Muscle layer of duodenum (tissue), 2 donors: ENCODE data around the gene NUDC.

Source experiments
- H3K27ac ChIP-seq: one replicate; pipeline ENCODE4 v1.7.0; 2013; ENCODE audit warnings: mild to moderate bottlenecking, low read length
- H3K27me3 ChIP-seq: one replicate; pipeline ENCODE4 v1.7.0; 2013; ENCODE audit warnings: low read depth, mild to moderate bottlenecking, control low read depth, low read length
- H3K36me3 ChIP-seq, 2 donors: one replicate each; pipeline ENCODE4 v1.7.0; 2013; ENCODE audit warnings: low read length in 2 of 2, control low read depth in 1 of 2, mild to moderate bottlenecking in 1 of 2; ENCODE audit not compliant: insufficient read depth in 2 of 2, control insufficient read depth in 1 of 2
- H3K4me1 ChIP-seq, 2 donors: one replicate each; pipeline ENCODE4 v1.7.0; 2013; ENCODE audit warnings: low read length in 2 of 2, mild to moderate bottlenecking in 2 of 2, control low read depth in 1 of 2, moderate library complexity in 1 of 2; ENCODE audit not compliant: insufficient read depth in 2 of 2, control insufficient read depth in 1 of 2
- H3K4me3 ChIP-seq, 2 donors: one replicate each; pipeline ENCODE4 v1.7.0; 2013; ENCODE audit warnings: low read length in 2 of 2, low read depth in 1 of 2, mild to moderate bottlenecking in 1 of 2
- H3K9me3 ChIP-seq, 2 donors: one replicate each; pipeline ENCODE4 v1.7.0; 2013; ENCODE audit warnings: low read length in 2 of 2, control low read depth in 1 of 2, mild to moderate bottlenecking in 1 of 2; ENCODE audit not compliant: control insufficient read depth in 1 of 2
- donor health status: healthy.

The NUDC gene

GRCh38 chr1:26890467-26890796, 31.1 kb upstream of the NUDC start:
- H3K4me1 ChIP-seq: peaks cover 12 to 19% of the 10 kb centered on the region in 2 donors
- peaks cover 37 to 68% of the 10 kb centered on the region in 2 donors for H3K36me3 ChIP-seq
- peak overlapping the region; percentile 84 to 97 for H3K4me3 ChIP-seq

GRCh38 chr1:26894263-26894662, 27.3 kb upstream of the NUDC start:
- Histone ChIP-seq H3K4me1 (peaks cover 10 to 19% of the 10 kb centered on the region in 2 donors), H3K4me3 (no peak overlapping the region), H3K27me3 (no peaks in the 10 kb centered on the region), H3K27ac (no peak overlapping the region), H3K9me3 (no peaks in the 10 kb centered on the region), H3K36me3 (peaks cover 30 to 56% of the 10 kb centered on the region in 2 donors)

More at GRCh38 chr1:26890467-26890796, 31.1 kb upstream of the NUDC start:
- Histone ChIP-seq H3K27ac (peak overlapping the region; percentile 92), H3K27me3 (no peaks in the 10 kb centered on the region), H3K9me3 (no peaks in the 10 kb centered on the region)

GRCh38 chr1:26897351-26897750, 24.2 kb upstream of the NUDC start:
- no peak overlapping the region for H3K27ac ChIP-seq
- H3K4me1 ChIP-seq: peaks cover 8 to 20% of the 10 kb centered on the region in 2 donors
- no peaks in the 10 kb centered on the region for H3K27me3 ChIP-seq
- H3K9me3 ChIP-seq: no peaks in the 10 kb centered on the region
- H3K36me3 ChIP-seq: peaks cover 26 to 56% of the 10 kb centered on the region in 2 donors
- H3K4me3 ChIP-seq: no peak overlapping the region

GRCh38 chr1:26900001-26900814, 21.3 kb upstream of the NUDC start, which contains the start of gene GPATCH3:
GPATCH3 (minus strand) TSS chr1:26900467; CDS start chr1:26900442, 25 bp downstream.
- Histone ChIP-seq H3K36me3 (peaks cover 14 to 27% of the 10 kb centered on the region in 2 donors), H3K9me3 (no peaks in the 10 kb centered on the region), H3K4me3 (peak within 1 kb of the TSS; percentile 88 to 100), H3K27me3 (no peaks in the 10 kb centered on the region), H3K4me1 (peaks cover 8 to 20% of the 10 kb centered on the region in 2 donors), H3K27ac (peak within 1 kb of the TSS; percentile 93)

GRCh38 chr1:26900815-26901511, 20.6 kb upstream of the NUDC start:
- H3K4me3 ChIP-seq: peak overlapping the region; percentile 88 to 100
- H3K9me3 ChIP-seq: no peaks in the 10 kb centered on the region
- H3K27me3 ChIP-seq: no peaks in the 10 kb centered on the region
- peaks cover 8 to 20% of the 10 kb centered on the region in 2 donors for H3K4me1 ChIP-seq
- peaks cover 11 to 20% of the 10 kb centered on the region in 2 donors for H3K36me3 ChIP-seq
- H3K27ac ChIP-seq: peak overlapping the region; percentile 93

GRCh38 chr1:26907071-26907917, 14.2 kb upstream of the NUDC start:
- no peaks in the 10 kb centered on the region for H3K9me3 ChIP-seq
- no peak overlapping the region for H3K27ac ChIP-seq
- H3K4me1 ChIP-seq: no peaks in the 10 kb centered on the region
- no peaks in the 10 kb centered on the region for H3K27me3 ChIP-seq
- H3K36me3 ChIP-seq: no peaks in the 10 kb centered on the region
- no peak overlapping the region for H3K4me3 ChIP-seq

- H3K4me3 ChIP-seq: no peak overlapping the region
- H3K36me3 ChIP-seq: no peaks in the 10 kb centered on the region
- H3K4me1 ChIP-seq: no peaks in the 10 kb centered on the region
- no peak overlapping the region for H3K27ac ChIP-seq
- H3K9me3 ChIP-seq: no peaks in the 10 kb centered on the region
- no peaks in the 10 kb centered on the region for H3K27me3 ChIP-seq
These were observed 11.6 kb upstream of the NUDC start for GRCh38 chr1:26909951-26910342.

- H3K27me3 ChIP-seq: no peaks in the 10 kb centered on the region
- H3K9me3 ChIP-seq: no peaks in the 10 kb centered on the region
- H3K4me1 ChIP-seq: no peaks in the 10 kb centered on the region
- no peak overlapping the region for H3K4me3 ChIP-seq
- no peaks in the 10 kb centered on the region for H3K36me3 ChIP-seq
- no peak overlapping the region for H3K27ac ChIP-seq
These were observed 11.0 kb upstream of the NUDC start for GRCh38 chr1:26910343-26911160.

- Histone ChIP-seq H3K27me3 (no peaks in the 10 kb centered on the region), H3K36me3 (no peaks in the 10 kb centered on the region), H3K4me1 (no peaks in the 10 kb centered on the region), H3K27ac (no peak overlapping the region), H3K9me3 (no peaks in the 10 kb centered on the region), H3K4me3 (peak overlapping the region in 1 of 2 donors; percentile 66)
These were observed 10.0 kb upstream of the NUDC start for GRCh38 chr1:26911399-26912146.

- H3K27ac ChIP-seq: peak overlapping the region; percentile 65
- H3K4me3 ChIP-seq: peak overlapping the region in 1 of 2 donors; percentile 66
- no peaks in the 10 kb centered on the region for H3K9me3 ChIP-seq
- H3K36me3 ChIP-seq: no peaks in the 10 kb centered on the region
- H3K4me1 ChIP-seq: no peaks in the 10 kb centered on the region
- no peaks in the 10 kb centered on the region for H3K27me3 ChIP-seq
These were observed 9.4 kb upstream of the NUDC start for GRCh38 chr1:26912147-26912490.
